A673 (cell line): ENCODE data around the gene PEX14. TPM values are rescaled to one million over a fixed set of nuclear protein-coding genes. Genes with fewer than 3 reads are reported as not detected.

ENCODE experiments used
- BruUV-seq: library from RNA; stranded (reverse); fragments of 400-500 nt; replicated peaks from 2 replicates; lab custom pipeline; 2021; lab: Mats Ljungman, UMichigan
- CTCF ChIA-PET: fragments of 300-600 bp; sonication (Branson Sonifier 250); formaldehyde crosslinking; loops from one replicate; lab custom pipeline; 2022; ENCODE audit warnings: antibody characterized with exemption; lab: Charles Lee
- POLR2A ChIA-PET: fragments of 300-600 bp; sonication (Branson Sonifier 250); formaldehyde crosslinking; loops from one replicate; lab custom pipeline; 2022; ENCODE audit warnings: antibody characterized with exemption; ENCODE audit not compliant: low non-redundant PET; lab: Charles Lee
- DNase-seq: peaks from one replicate; pipeline ENCODE4 v3.0.0-alpha.2; 2015; ENCODE audit warnings: low spot score
- H3K27ac ChIP-seq: fragments of 200-600 bp; sonication (generic); 2 replicates; pipeline ENCODE4 v1.5.1; 2016; ENCODE audit warnings: mixed run types, low read depth, mild to moderate bottlenecking, mixed read lengths, antibody characterized with exemption, low read length; ENCODE audit not compliant: poor library complexity, severe bottlenecking
- H3K27me3 ChIP-seq: fragments of 200-600 bp; sonication (generic); replicated peaks from 2 replicates; pipeline ENCODE4 v1.6.1; 2017; ENCODE audit warnings: mixed run types, low read depth, mild to moderate bottlenecking, mixed read lengths, antibody characterized with exemption, low read length; ENCODE audit not compliant: insufficient read depth, poor library complexity
- H3K36me3 ChIP-seq: fragments of 200-600 bp; sonication (generic); 2 replicates; pipeline ENCODE4 v1.6.1; 2016; ENCODE audit warnings: mixed run types, mild to moderate bottlenecking, mixed read lengths, antibody characterized with exemption, low read length; ENCODE audit not compliant: insufficient read depth, poor library complexity, severe bottlenecking
- H3K4me1 ChIP-seq: fragments of 200-600 bp; sonication (generic); 2 replicates; pipeline ENCODE4 v1.6.1; 2017; ENCODE audit warnings: mixed run types, mild to moderate bottlenecking, mixed read lengths, antibody characterized with exemption, low read length; ENCODE audit not compliant: insufficient read depth, poor library complexity, severe bottlenecking
- H3K4me3 ChIP-seq: fragments of 200-600 bp; sonication (generic); 2 replicates; pipeline ENCODE4 v1.5.1; 2016; ENCODE audit warnings: low read depth, mixed run types, mild to moderate bottlenecking, mixed read lengths, low read length; ENCODE audit not compliant: poor library complexity, severe bottlenecking
- H3K9me3 ChIP-seq: fragments of 200-600 bp; sonication (generic); 2 replicates; pipeline ENCODE4 v1.6.1; 2016; ENCODE audit warnings: mixed run types, low read depth, mild to moderate bottlenecking, mixed read lengths, antibody characterized with exemption, low read length; ENCODE audit not compliant: poor library complexity, severe bottlenecking
- CTCF ChIP-seq: fragments of 300-800, 200-600 bp; sonication (generic); conservative IDR thresholded peaks from 2 replicates; pipeline ENCODE4 v1.5.1; 2017; ENCODE audit warnings: low read depth, mild to moderate bottlenecking, antibody characterized with exemption, low read length, moderate library complexity, mixed read lengths
- EZH2 ChIP-seq: fragments of 200-600 bp; sonication (generic); IDR thresholded peaks from 2 replicates; pipeline ENCODE4 v1.6.1; 2017; ENCODE audit warnings: borderline replicate concordance, low read depth, mild to moderate bottlenecking, mixed read lengths, antibody characterized with exemption, low read length; ENCODE audit not compliant: poor library complexity, severe bottlenecking
- intact Hi-C: fragments of 100-400 bp; cut with micrococcal nuclease; formaldehyde crosslinking; loops from one replicate; pipeline ENCODE4 v1.10.0; 2022; ENCODE audit not compliant: unreplicated experiment
- total RNA-seq: library from RNA; stranded (reverse); gene quantifications from 2 replicates; pipeline ENCODE4 v1.2.3, GENCODE V29; 2021

Gene PEX14
- total RNA-seq, 1 experiment from 2014 or later, result 26.8 TPM

GRCh38 chr1:10450156-10450814, 24.5 kb upstream of the PEX14 start:
- Histone ChIP-seq H3K27me3 (no peaks in the 10 kb centered on the region), H3K36me3 (no peaks in the 10 kb centered on the region), H3K27ac (no peak overlapping the region), H3K4me1 (no peaks in the 10 kb centered on the region), H3K9me3 (no peaks in the 10 kb centered on the region), H3K4me3 (no peak overlapping the region)
- ChIA-PET POLR2A (interaction anchor here (0.6 kb wide), 1 partner anchor 59 kb away, joined by 3 read pairs; no protein-coding TSS in a partner anchor), CTCF (no interaction called here)
- intact Hi-C loops, result no loop called here
- no peak for DNase-seq
- TF ChIP-seq CTCF (no peak), EZH2 (no peak)
- no TSS peak for BruUV-seq

- Histone ChIP-seq H3K27ac (no peak overlapping the region), H3K4me1 (no peaks in the 10 kb centered on the region), H3K9me3 (no peaks in the 10 kb centered on the region), H3K4me3 (no peak overlapping the region), H3K36me3 (no peaks in the 10 kb centered on the region), H3K27me3 (no peaks in the 10 kb centered on the region)
- CTCF ChIA-PET, result no interaction called here
- intact Hi-C loops, result no loop called here
- POLR2A ChIA-PET, result no interaction called here
- DNase-seq, result no peak
- no TSS peak for BruUV-seq
- TF ChIP-seq CTCF (no peak), EZH2 (no peak)
Measured at GRCh38 chr1:10450836-10451235, 23.9 kb upstream of the PEX14 start.

- Histone ChIP-seq H3K27me3 (no peaks in the 10 kb centered on the region), H3K27ac (no peak overlapping the region), H3K36me3 (no peaks in the 10 kb centered on the region), H3K9me3 (no peaks in the 10 kb centered on the region), H3K4me1 (no peaks in the 10 kb centered on the region), H3K4me3 (no peak overlapping the region)
- ChIA-PET CTCF (no interaction called here), POLR2A (no interaction called here)
- DNase-seq, result no peak
- no peak for TF ChIP-seq EZH2
- no TSS peak for BruUV-seq
- intact Hi-C loops, result no loop called here
Measured at GRCh38 chr1:10451287-10451686, 23.5 kb upstream of the PEX14 start.

- no peak for TF ChIP-seq CTCF
- no peak for TF ChIP-seq EZH2
- DNase-seq, result no peak
- Histone ChIP-seq H3K27ac (no peak overlapping the region), H3K36me3 (peaks cover 4% of the 10 kb centered on the region), H3K4me1 (peaks cover 19% of the 10 kb centered on the region), H3K27me3 (no peaks in the 10 kb centered on the region), H3K9me3 (no peaks in the 10 kb centered on the region), H3K4me3 (no peak overlapping the region)
- CTCF ChIA-PET, result interaction anchor here (0.6 kb wide), 1 partner anchor 40 kb away, joined by 8 read pairs; no protein-coding TSS in a partner anchor
- intact Hi-C loops, result no loop called here
- no TSS peak for BruUV-seq
- POLR2A ChIA-PET, result no interaction called here
Measured at GRCh38 chr1:10456048-10456447, 18.7 kb upstream of the PEX14 start.
